Psoas muscle (tissue), 8 donors: ENCODE measurements around the gene TMEM80. TPM values are rescaled to one million over a fixed set of nuclear protein-coding genes. Genes with fewer than 3 reads are reported as not detected.

Source experiments
- ATAC-seq, 4 donors: fragments of 200-7000 bp; cut with Tn5 transposase; one replicate each; pipeline ENCODE4 v1.9.1; 2020; ENCODE audit warnings: moderate library complexity in 3 of 4, mild to moderate bottlenecking in 2 of 4
- DNase-seq, 2 donors: peaks; one replicate each; pipeline ENCODE4 v3.0.0-alpha.2; 2020
- H3K27ac ChIP-seq: fragments of 200-600 bp; one replicate; pipeline ENCODE4 v1.8.0; 2022
- H3K27me3 ChIP-seq, 3 donors: fragments of 200-600 bp in 1 of 3; one replicate each; pipeline versions ENCODE4 v1.6.1 to v1.8.0; 2013 to 2022; ENCODE audit warnings: low read length in 2 of 3, mild to moderate bottlenecking in 2 of 3, moderate library complexity in 1 of 3; ENCODE audit not compliant: insufficient read depth in 3 of 3
- H3K36me3 ChIP-seq, 2 donors: fragments of 200-600 bp in 1 of 2; one replicate each; pipeline versions ENCODE4 v1.6.1 to v1.8.0; 2013 to 2022; ENCODE audit warnings: low read depth in 1 of 2, mild to moderate bottlenecking in 1 of 2, moderate library complexity in 1 of 2; ENCODE audit not compliant: insufficient read depth in 1 of 2
- H3K4me1 ChIP-seq: fragments of 200-600 bp; one replicate; pipeline ENCODE4 v1.8.0; 2022
- H3K4me3 ChIP-seq: fragments of 200-600 bp; one replicate; pipeline ENCODE4 v1.8.0; 2022; ENCODE audit warnings: mild to moderate bottlenecking
- H3K9me3 ChIP-seq: fragments of 200-600 bp; one replicate; pipeline ENCODE4 v1.8.0; 2022
- WGBS, 3 donors: extraction: QIAGEN DNeasy Blood & Tissue Kit; methylation state at CpG; one replicate each; pipeline versions ENCODE4 v1.1.6 to v1.1.7; 2013; 5-methylcytosine and 5-hydroxymethylcytosine counted together
- intact Hi-C, 2 donors: fragments of 100-400 bp; cut with DNase I; formaldehyde crosslinking; loops; one replicate each; pipeline versions ENCODE4 v1.11.0 to v1.14.2; 2022
- polyA plus RNA-seq, 3 donors: library from polyadenylated mRNA; stranded (reverse); fragments of 200-250 nt; gene quantifications; one replicate each; pipeline ENCODE4 v1.2.3, GENCODE V29; 2013
- total RNA-seq, 4 donors: library from RNA; stranded (reverse); fragmentation: NEBNext Ultra II Directional in 2 of 4; extraction: Animal tissue kit (Norgen Biotek cat#: 25700) in 2 of 4; gene quantifications; one replicate each; pipeline versions ENCODE4 v1.2.1 to v1.2.4, GENCODE V29; 2021 to 2023
- TF ChIP-seq, protein P1 (sequence below): fragments of 200-600 bp; IDR thresholded peaks from one replicate; pipeline ENCODE4 v1.8.0; 2022; ENCODE audit warnings: antibody characterized with exemption
- donor health status: healthy with polysubstance abuse.
- donor health status: DM: no; HTN: no; CAD: no; lungs with moderate emphysema.
- donor health status: Bipolar disorder and iron deficiency.
- donor health status: healthy.
- donor health status: DM: yes; HTN: yes; CAD: no.
- donor health status: DM: no; HTN: no; CAD: no.
- donor health status: DM: no; HTN: no; CAD: no.
- donor health status: DM: yes; HTN: yes; CAD: no.

TMEM80 gene
- total and polyA plus RNA-seq, 7 donors = 5.9 to 16.3 (median 10.1) TPM

DNA sequence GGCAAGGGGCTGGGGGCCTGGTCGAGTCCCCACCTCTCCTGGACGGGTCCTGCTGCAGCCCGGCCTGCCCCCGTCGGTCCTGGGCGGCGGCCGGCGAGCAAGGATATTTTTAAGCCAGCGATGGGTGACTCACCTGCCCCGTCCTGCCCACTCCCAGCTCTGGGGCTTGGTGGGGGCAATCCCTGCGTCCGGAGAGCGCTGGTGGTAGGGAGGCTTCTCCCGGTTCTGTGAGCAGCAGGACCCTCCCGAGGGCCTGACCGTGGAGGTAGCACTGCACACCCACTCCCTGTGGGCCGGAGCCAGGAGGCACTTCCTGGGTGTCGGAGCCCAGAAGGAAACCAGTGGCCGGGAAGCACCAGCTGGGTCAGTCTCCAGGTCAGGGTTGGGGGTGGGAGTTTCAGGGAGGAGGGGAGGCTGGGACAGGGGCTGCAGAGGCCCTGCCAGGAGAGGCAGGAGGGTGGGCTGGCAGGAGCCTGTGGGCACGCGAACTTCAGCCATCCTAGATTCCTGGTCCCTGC is 10.9 kb downstream of the TMEM80 start:
- Histone ChIP-seq H3K4me3 (peak overlapping the region; percentile 43), H3K27ac (no peak overlapping the region), H3K4me1 (peaks cover 10% of the 10 kb centered on the region), H3K36me3 (peaks cover 0 to 13% of the 10 kb centered on the region in 2 donors), H3K27me3 (peaks cover 0 to 47% (median 20%) of the 10 kb centered on the region in 3 donors), H3K9me3 (no peaks in the 10 kb centered on the region)
- intact Hi-C loops = no loop called here
- ATAC-seq (peak; percentile 67 to 80 (median 78)), DNase-seq (peak in 1 of 2 donors; percentile 63)
- TF ChIP-seq, protein P1, sequence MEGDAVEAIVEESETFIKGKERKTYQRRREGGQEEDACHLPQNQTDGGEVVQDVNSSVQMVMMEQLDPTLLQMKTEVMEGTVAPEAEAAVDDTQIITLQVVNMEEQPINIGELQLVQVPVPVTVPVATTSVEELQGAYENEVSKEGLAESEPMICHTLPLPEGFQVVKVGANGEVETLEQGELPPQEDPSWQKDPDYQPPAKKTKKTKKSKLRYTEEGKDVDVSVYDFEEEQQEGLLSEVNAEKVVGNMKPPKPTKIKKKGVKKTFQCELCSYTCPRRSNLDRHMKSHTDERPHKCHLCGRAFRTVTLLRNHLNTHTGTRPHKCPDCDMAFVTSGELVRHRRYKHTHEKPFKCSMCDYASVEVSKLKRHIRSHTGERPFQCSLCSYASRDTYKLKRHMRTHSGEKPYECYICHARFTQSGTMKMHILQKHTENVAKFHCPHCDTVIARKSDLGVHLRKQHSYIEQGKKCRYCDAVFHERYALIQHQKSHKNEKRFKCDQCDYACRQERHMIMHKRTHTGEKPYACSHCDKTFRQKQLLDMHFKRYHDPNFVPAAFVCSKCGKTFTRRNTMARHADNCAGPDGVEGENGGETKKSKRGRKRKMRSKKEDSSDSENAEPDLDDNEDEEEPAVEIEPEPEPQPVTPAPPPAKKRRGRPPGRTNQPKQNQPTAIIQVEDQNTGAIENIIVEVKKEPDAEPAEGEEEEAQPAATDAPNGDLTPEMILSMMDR = no peak
- 6 to 12% (median 9%) methylated on average over 19 to 22 of the region's 22 CpGs for WGBS, 3 donors

DNA sequence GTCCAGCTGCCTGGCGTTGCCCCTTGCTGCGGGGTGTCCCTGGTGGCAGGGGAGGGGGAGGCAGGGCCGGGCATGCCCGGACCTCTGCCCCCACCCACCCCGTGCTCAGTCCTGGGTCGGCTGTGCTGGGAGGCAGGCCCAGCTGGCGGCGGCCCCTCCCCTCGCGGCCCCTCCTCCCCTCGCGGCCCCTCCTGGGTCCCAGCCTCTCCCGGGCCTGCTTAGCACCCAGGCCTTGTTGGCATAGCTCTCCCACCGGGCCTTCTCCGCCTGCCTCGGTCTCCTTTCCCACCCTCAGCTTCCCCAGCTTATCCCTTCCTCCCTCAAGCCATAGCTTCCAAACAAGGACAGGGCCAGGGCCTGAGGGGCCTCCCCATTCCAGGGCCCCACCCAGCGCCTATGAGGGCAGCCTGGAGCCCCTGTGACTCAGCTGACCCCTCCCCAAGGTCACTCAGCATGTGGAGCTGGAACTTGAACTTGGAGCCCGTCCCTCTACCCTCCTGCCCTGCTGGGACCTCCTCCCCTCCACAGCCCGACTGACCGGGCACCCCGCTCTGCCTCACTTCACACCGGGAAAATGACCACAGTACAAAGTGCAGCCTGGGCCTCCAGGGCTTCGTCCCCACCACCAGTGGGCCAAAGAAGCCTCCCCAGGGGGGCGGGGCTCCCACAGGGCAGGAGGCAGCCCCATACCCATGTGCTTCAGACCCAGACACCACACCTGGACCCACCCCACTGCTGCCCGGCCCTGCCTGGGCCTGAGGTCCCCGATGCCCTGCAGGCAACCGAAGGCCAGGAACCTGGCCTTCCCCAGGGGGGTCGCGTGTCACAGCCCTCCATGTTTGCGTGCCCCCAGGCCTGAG is 11.6 kb downstream of the TMEM80 start:
- ATAC-seq (peak; percentile 9 to 30 (median 14)), DNase-seq (peak in 1 of 2 donors; percentile 29)
- H3K4me1 ChIP-seq = peaks cover 10% of the 10 kb centered on the region
- intact Hi-C loops = no loop called here
- WGBS, 3 donors = 44 to 59% (median 54%) methylated on average over 16 to 30 of the region's 30 CpGs
- no peak overlapping the region for H3K27ac ChIP-seq
- peaks cover 0 to 6% of the 10 kb centered on the region in 2 donors for H3K36me3 ChIP-seq
- peak overlapping the region; percentile 43 for H3K4me3 ChIP-seq
- TF ChIP-seq, protein P1 = no peak
- peaks cover 0 to 47% (median 20%) of the 10 kb centered on the region in 3 donors for H3K27me3 ChIP-seq
- no peaks in the 10 kb centered on the region for H3K9me3 ChIP-seq

DNA sequence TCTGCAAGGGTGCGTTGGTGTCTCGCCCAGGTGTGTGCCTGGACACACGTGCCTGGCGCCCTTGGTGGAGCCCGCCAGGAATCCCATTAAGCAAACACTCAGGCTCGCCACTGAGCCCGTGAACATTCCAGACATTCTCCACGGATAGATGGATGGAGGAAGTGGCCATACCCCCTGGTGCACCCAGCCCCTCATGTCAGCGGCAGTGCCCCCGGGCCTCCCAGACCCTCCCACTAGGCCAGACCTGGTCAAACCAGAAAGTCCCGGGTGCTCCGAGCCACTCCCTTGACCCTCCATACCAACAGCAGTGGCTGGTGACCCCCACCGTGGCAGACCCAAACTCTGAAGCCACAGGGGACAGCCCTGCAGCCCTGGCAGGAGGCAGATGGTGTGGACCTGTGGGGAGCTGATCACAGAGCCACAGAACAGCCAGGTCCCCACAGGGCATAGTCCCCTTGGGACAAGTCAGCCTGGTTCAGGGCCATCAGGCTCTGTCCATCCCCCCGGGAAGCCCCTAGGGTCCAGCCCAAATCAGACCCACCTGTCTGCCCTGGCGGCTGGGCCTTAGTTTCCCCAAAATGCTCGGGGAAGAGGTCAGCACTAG is 12.3 kb downstream of the TMEM80 start:
- H3K4me1 ChIP-seq = peaks cover 7% of the 10 kb centered on the region
- H3K36me3 ChIP-seq = peaks cover 0 to 4% of the 10 kb centered on the region in 2 donors
- H3K27ac ChIP-seq = no peak overlapping the region
- DNase-seq = no peak
- WGBS, 3 donors = 81 to 86% (median 81%) methylated on average over 16 of the region's 16 CpGs
- no peak overlapping the region for H3K4me3 ChIP-seq
- no peaks in the 10 kb centered on the region for H3K9me3 ChIP-seq
- intact Hi-C loops = no loop called here
- no peak for ATAC-seq
- TF ChIP-seq, protein P1 = no peak
- peaks cover 0 to 47% (median 20%) of the 10 kb centered on the region in 3 donors for H3K27me3 ChIP-seq

DNA sequence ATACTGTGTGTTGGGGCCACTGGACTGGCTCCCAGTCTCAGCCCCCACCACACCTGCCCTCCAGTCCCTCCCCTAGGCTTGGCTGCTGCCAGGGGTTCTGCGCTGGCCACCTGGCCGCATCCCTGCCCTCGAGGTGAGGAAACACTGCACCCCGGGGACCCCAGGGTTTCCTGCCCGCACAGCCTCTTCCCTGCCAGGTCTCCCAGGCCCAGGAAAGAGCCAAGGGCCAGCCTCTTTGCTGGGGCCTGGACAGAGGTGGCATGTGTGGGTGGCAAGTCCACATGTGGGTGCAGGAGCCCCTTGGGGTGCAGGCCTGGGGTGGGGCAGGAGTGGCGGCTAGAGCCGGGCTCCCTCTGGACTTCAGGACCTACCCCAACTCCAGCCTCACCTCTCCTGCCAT is 12.9 kb downstream of the TMEM80 start:
- intact Hi-C loops = no loop called here
- H3K27me3 ChIP-seq = peaks cover 0 to 50% (median 20%) of the 10 kb centered on the region in 3 donors

More for the DNA sequence above, 12.9 kb downstream of the TMEM80 start:
- Histone ChIP-seq H3K4me1 (peaks cover 7% of the 10 kb centered on the region), H3K9me3 (no peaks in the 10 kb centered on the region), H3K27ac (no peak overlapping the region), H3K4me3 (no peak overlapping the region), H3K36me3 (peaks cover 0 to 2% of the 10 kb centered on the region in 2 donors)
- DNase-seq = no peak
- 81 to 87% (median 82%) methylated on average over 6 to 7 of the region's 7 CpGs for WGBS, 3 donors
- no peak for ATAC-seq
- TF ChIP-seq, protein P1 = no peak
